WTC11 (cell line): ENCODE results near the gene TIMP2.

Experiments used
- CTCF ChIP-seq: fragments of 200-600 bp; IDR thresholded peaks from 2 replicates; pipeline ENCODE4 v1.8.0; 2022; ENCODE audit warnings: antibody characterized with exemption
- E2F4 ChIP-seq: sonication (generic); formaldehyde crosslinking; IDR thresholded peaks from 2 replicates; pipeline ENCODE4 v1.8.1; 2022; ENCODE audit warnings: low read depth, mild to moderate bottlenecking, moderate library complexity, missing genetic modification reagents, borderline replicate concordance
- EMX1 ChIP-seq: fragments of 250-450 bp; sonication (Bioruptor Pico); IDR thresholded peaks from 2 replicates; pipeline ENCODE4 v1.8.0; 2021; ENCODE audit warnings: mild to moderate bottlenecking
- FOXJ3 ChIP-seq: sonication (generic); formaldehyde crosslinking; IDR thresholded peaks from 2 replicates; pipeline ENCODE4 v1.9.0; 2021; ENCODE audit warnings: missing genetic modification reagents, mild to moderate bottlenecking, borderline replicate concordance
- IRF2 ChIP-seq: sonication (generic); formaldehyde crosslinking; IDR thresholded peaks from 2 replicates; pipeline ENCODE4 v1.8.0; 2022; ENCODE audit warnings: low read depth, missing genetic modification reagents, borderline replicate concordance
- JUN ChIP-seq: sonication (generic); formaldehyde crosslinking; IDR thresholded peaks from 2 replicates; pipeline ENCODE4 v1.8.0; 2023; ENCODE audit warnings: mild to moderate bottlenecking, missing genetic modification reagents
- PRDM15 ChIP-seq: sonication (generic); formaldehyde crosslinking; IDR thresholded peaks from 2 replicates; pipeline ENCODE4 v1.8.0; 2022; ENCODE audit warnings: missing genetic modification reagents
- SMAD3 ChIP-seq: sonication (generic); formaldehyde crosslinking; IDR thresholded peaks from 2 replicates; pipeline ENCODE4 v1.8.0; 2022; ENCODE audit warnings: missing genetic modification reagents, mild to moderate bottlenecking, borderline replicate concordance
- ZBTB43 ChIP-seq: sonication (generic); formaldehyde crosslinking; IDR thresholded peaks from 2 replicates; pipeline ENCODE4 v1.8.1; 2023; ENCODE audit warnings: mild to moderate bottlenecking, missing genetic modification reagents

- no peak for TF ChIP-seq FOXJ3 (CRISPR knock-in tag)
- no peak for TF ChIP-seq CTCF
- no peak for TF ChIP-seq E2F4 (CRISPR knock-in tag)
- TF ChIP-seq EMX1 = no peak
- no peak for TF ChIP-seq SMAD3 (CRISPR knock-in tag)
- TF ChIP-seq JUN (CRISPR knock-in tag) = no peak
- no peak for TF ChIP-seq IRF2
- no peak for TF ChIP-seq ZBTB43 (CRISPR knock-in tag)
- no peak for TF ChIP-seq PRDM15 (CRISPR knock-in tag)
Observed at GRCh38 chr17:78821961-78822360, 103.2 kb downstream of the TIMP2 start.
